Effector memory CD8-positive, alpha-beta T cell (primary cell): ENCODE measurements around the gene MLF2.
"Not testable (repeated sequence)": the region's sequence is repeated elsewhere in the genome, so short reads cannot be mapped to it uniquely, and the experiment has no call there.

ENCODE experiments used
- ATAC-seq: fragments of 150-1000 bp; cut with Tn5 transposase; replicated peaks from 2 replicates; pipeline ENCODE4 v1.10.0; 2021; ENCODE audit warnings: mild to moderate bottlenecking, moderate library complexity
- DNase-seq, 3 experiments: peaks; one replicate each; pipeline ENCODE4 v3.0.0; 2021
- H3K27ac Mint-ChIP-seq, 2 donors: one replicate each; pipeline ENCODE4 v1.8.0; 2022; ENCODE audit warnings: mild to moderate bottlenecking in 2 of 2, mixed read lengths in 2 of 2, moderate library complexity in 2 of 2
- H3K27me3 Mint-ChIP-seq, 2 donors: one replicate each; pipeline ENCODE4 v1.8.0; 2022; ENCODE audit warnings: mixed read lengths in 2 of 2
- H3K36me3 Mint-ChIP-seq: one replicate; pipeline ENCODE4 v1.8.0; 2022; ENCODE audit warnings: mild to moderate bottlenecking, moderate library complexity, mixed read lengths; ENCODE audit not compliant: insufficient read depth
- H3K4me1 Mint-ChIP-seq, 2 donors: one replicate each; pipeline ENCODE4 v1.8.0; 2022; ENCODE audit warnings: low read depth in 2 of 2, mixed read lengths in 2 of 2
- H3K4me3 Mint-ChIP-seq, 2 donors: one replicate each; pipeline ENCODE4 v1.8.0; 2022; ENCODE audit warnings: mild to moderate bottlenecking in 2 of 2, mixed read lengths in 2 of 2, moderate library complexity in 2 of 2
- H3K9me3 Mint-ChIP-seq, 2 donors: one replicate each; pipeline ENCODE4 v1.8.0; 2022; ENCODE audit warnings: mixed read lengths in 2 of 2

Gene MLF2

DNA sequence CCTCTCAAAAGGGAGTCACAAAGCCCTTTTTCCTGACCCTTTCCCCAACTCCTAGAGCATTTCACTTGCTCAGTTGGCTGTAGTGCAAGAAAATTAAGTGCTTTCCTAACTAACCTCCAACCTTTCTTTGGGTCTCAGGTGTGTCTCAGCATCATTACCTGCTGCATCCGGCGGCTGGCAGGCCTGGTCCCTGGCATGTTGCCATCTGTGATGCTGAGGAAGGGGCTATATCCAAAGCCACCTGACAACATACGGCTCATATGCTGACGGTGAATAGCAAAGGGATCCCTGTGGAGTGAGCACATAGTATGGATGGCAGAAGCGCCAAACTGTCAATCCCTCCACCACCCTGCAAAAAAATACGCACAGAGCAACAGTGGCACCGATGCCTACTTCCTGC, 1.2 kb downstream of the MLF2 start:
- DNase-seq (no peak), ATAC-seq (no peak)
- Mint-ChIP-seq H3K27ac (peak overlapping the region; percentile 98), H3K4me3 (peak overlapping the region; percentile 94 to 96), H3K9me3 (no peaks in the 10 kb centered on the region), H3K27me3 (no peaks in the 10 kb centered on the region), H3K36me3 (peaks cover 46% of the 10 kb centered on the region), H3K4me1 (peaks cover 14 to 17% of the 10 kb centered on the region in 2 donors)

DNA sequence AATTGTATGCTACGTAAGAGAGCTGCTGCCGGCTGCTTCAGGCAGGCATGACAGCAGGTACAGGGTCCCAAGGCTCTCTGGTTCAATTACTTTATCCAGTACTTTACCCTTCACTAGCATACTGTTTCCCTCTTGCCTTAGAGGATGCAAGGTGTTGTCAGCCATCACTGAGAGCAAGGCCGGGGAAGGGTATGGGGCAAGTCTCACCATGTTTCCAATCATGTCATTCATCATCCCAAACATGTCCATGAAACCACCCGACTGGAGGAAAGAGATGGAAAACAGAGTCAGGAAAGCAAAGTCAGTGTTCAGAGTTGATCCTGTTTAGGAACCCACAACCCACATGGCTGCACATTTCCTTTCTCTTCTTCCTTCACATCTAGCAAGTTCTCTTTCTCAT, 2.4 kb downstream of the MLF2 start:
- Mint-ChIP-seq H3K4me3 (no peak overlapping the region), H3K36me3 (peaks cover 56% of the 10 kb centered on the region), H3K27ac (peak overlapping the region in 1 of 2 donors; percentile 98), H3K27me3 (no peaks in the 10 kb centered on the region), H3K4me1 (peaks cover 14 to 17% of the 10 kb centered on the region in 2 donors), H3K9me3 (no peaks in the 10 kb centered on the region)
- DNase-seq: no peak
- no peak for ATAC-seq

DNA sequence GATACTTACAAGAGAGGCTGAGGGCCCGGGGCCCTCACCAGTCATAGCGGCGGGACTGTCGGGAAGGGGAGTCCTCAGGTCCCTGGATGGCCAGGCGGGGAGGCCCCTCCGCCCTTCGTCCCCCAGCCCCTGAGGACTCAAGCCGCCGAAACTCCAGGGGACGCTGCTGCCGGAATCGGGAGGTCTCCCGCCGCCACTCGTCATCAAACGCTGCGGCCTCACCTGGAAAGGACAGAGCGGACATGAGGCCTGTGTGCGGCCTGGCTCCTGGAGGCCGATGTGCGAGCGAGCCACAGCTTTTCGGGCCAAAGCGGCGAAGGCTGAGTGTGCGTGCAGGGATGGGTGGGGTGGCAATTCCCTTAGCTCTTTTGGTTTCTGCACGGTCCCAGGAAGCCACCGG, 4.2 kb downstream of the MLF2 start:
- Mint-ChIP-seq H3K27me3 (no peaks in the 10 kb centered on the region), H3K27ac (no peak overlapping the region), H3K4me1 (peaks cover 18 to 21% of the 10 kb centered on the region in 2 donors), H3K9me3 (no peaks in the 10 kb centered on the region), H3K4me3 (no peak overlapping the region), H3K36me3 (peaks cover 56% of the 10 kb centered on the region)
- no peak for ATAC-seq
- no peak for DNase-seq

DNA sequence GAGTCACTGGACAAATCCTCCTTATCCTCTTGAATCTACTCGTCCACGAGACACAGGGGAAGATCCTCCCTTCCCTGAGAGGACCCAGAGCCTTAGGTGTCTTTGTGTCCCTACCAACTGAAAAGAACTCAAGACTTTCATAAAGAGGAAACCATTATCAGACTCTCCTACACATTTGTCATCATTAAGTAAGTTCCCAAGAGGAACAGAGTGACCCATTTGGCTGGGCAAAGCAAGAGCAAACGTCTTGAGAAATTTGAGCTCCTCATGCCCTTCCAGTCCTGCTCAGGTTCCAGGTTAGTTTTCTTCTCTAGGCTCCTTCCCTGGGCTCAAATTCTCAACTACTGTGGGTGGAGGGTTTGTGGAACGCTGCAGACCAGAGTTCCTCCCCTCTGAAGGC, 5.7 kb downstream of the MLF2 start:
- peaks cover 11 to 16% of the 10 kb centered on the region in 2 donors for H3K4me1 Mint-ChIP-seq
- H3K4me3 Mint-ChIP-seq: no peak overlapping the region
- no peaks in the 10 kb centered on the region for H3K27me3 Mint-ChIP-seq
- no peaks in the 10 kb centered on the region for H3K9me3 Mint-ChIP-seq
- peaks cover 46% of the 10 kb centered on the region for H3K36me3 Mint-ChIP-seq
- peak overlapping the region in 1 of 2 donors; percentile 19 for H3K27ac Mint-ChIP-seq
- no peak for DNase-seq
- no peak for ATAC-seq

DNA sequence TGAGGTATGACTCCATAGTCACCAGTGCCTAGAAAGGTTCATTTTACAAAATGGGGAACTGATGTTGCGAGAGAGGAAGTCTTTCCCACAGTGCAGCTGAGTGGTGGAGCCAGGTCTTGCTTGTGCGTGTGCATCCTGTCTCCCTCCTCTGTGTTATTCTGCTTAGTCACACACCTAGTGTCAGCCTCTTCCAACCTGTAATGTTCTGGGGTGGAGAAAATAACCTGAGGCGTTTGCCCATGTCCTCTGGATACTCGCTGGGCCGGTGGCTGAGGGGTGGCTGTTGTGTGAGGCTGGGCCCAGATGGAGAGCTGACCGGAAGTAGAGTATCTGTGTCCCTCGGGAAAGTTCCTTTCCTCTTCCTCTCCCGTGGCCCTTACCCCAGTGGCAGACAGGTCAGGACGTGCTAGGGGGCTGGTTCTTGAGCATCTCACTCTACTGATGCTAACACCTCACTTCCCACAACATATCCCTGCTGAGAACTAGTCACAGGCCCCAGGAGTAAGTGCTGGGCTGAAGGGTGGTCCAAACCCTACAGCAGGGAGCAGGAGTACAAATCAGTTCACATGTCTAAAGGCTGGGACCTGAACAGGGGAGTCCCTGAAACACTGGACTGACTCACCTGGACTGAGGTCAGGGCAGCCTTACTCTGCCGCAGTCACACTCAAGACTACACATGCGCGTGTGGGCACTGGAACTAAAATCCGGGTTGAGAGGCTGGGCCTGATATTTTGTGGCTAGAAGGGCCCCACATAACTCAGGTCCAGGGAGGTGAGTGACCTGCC, 7.0 kb downstream of the MLF2 start:
- H3K4me1 Mint-ChIP-seq: peaks cover 6 to 11% of the 10 kb centered on the region in 2 donors
- ATAC-seq (peak; percentile 63), DNase-seq (no peak)
- H3K9me3 Mint-ChIP-seq: no peaks in the 10 kb centered on the region
- peaks cover 43% of the 10 kb centered on the region for H3K36me3 Mint-ChIP-seq
- no peak overlapping the region for H3K4me3 Mint-ChIP-seq
- peak overlapping the region in 1 of 2 donors; percentile 56 for H3K27ac Mint-ChIP-seq
- no peaks in the 10 kb centered on the region for H3K27me3 Mint-ChIP-seq

DNA sequence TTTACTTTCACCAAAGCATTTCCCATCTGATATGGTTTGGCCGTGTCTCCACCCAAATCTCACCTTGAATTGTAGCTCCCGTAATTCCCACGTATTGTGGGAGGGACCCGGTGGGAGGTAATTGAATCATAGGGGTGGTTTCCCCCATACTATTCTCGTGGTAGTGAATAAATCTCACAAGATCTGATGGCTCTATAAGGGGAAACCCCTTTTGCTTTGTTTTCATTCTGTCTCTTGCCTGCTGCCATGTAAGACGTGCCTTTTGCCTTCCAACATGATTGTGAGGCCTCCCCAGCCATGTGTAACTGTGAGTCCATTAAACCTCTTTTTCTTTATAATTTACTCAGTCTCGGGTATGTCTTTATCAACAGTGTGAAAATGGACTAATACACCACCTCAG, 9.6 kb downstream of the MLF2 start:
- not testable (repeated sequence) for H3K4me3 Mint-ChIP-seq, H3K9me3 Mint-ChIP-seq, H3K27me3 Mint-ChIP-seq, ATAC-seq, H3K27ac Mint-ChIP-seq, DNase-seq
- H3K36me3 Mint-ChIP-seq: peaks cover 25% of the 10 kb centered on the region
- peaks cover 5 to 11% of the 10 kb centered on the region in 2 donors for H3K4me1 Mint-ChIP-seq

DNA sequence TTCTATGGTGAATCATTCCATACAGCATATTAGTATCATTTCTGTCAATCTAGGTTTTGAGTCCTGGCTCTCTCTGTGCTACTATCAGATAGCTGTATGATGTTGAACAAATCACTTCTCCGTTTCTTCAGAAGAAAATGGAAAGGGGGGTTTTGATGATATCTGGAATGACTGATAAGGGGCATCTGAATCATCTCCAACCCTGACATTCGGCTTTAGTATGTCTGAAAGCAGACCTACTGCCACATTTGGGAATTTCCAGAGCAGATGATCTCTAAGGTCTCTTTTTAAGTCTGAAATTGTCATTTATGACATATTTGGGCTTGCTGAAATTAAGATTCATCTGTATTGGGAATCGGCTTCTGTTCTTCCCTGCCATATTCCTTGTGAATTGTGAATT, 10.1 kb downstream of the MLF2 start:
- H3K4me3 Mint-ChIP-seq: no peak overlapping the region
- DNase-seq: no peak
- no peaks in the 10 kb centered on the region for H3K27me3 Mint-ChIP-seq
- H3K27ac Mint-ChIP-seq: no peak overlapping the region
- H3K9me3 Mint-ChIP-seq: no peaks in the 10 kb centered on the region
- ATAC-seq: no peak
- H3K36me3 Mint-ChIP-seq: peaks cover 20% of the 10 kb centered on the region
- peaks cover 5 to 9% of the 10 kb centered on the region in 2 donors for H3K4me1 Mint-ChIP-seq

DNA sequence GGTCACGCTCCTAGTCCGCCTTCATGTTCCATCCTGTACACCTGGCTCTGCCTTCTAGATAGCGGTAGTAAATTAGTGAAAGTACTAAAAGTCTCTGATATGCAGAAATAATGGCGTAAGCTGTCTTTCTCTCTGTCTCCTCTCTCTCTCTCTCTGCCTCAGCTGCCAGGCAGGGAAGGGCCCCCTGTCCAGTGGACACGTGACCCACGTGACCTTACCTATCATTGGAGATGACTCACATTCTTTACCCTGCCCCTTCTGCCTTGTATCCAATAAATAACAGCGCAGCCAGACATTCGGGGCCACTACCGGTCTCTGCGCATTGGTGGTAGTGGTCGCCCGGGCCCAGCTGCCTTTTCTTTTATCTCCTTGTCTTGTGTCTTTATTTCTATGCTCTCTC, 10.9 kb downstream of the MLF2 start:
- peaks cover 14% of the 10 kb centered on the region for H3K36me3 Mint-ChIP-seq
- H3K4me1 Mint-ChIP-seq, H3K27ac Mint-ChIP-seq: not testable (repeated sequence)

DNA sequence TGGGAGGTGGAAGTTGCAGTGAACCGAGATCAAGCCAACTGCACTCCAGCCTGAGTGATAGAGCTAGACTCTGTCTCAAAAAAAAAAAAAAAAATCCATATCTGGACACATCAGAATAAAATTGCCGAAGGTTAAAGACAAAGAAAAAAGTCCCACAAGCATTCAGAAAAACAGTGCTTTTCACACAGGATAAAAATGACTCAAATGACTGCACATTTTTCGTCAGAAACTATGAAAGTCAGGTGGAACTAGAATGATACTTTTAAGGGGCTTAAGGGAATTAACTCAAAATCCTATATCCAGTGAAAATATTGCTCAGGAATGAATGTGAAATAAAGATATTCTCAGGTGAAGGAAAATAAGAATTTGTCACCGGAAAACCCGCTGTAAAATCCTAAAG, 16.2 kb downstream of the MLF2 start:
- no peak for ATAC-seq
- no peaks in the 10 kb centered on the region for H3K36me3 Mint-ChIP-seq

More for the DNA sequence above, 10.9 kb downstream of the MLF2 start:
- H3K4me3 Mint-ChIP-seq, DNase-seq, H3K9me3 Mint-ChIP-seq, H3K27me3 Mint-ChIP-seq, ATAC-seq: not testable (repeated sequence)

DNA sequence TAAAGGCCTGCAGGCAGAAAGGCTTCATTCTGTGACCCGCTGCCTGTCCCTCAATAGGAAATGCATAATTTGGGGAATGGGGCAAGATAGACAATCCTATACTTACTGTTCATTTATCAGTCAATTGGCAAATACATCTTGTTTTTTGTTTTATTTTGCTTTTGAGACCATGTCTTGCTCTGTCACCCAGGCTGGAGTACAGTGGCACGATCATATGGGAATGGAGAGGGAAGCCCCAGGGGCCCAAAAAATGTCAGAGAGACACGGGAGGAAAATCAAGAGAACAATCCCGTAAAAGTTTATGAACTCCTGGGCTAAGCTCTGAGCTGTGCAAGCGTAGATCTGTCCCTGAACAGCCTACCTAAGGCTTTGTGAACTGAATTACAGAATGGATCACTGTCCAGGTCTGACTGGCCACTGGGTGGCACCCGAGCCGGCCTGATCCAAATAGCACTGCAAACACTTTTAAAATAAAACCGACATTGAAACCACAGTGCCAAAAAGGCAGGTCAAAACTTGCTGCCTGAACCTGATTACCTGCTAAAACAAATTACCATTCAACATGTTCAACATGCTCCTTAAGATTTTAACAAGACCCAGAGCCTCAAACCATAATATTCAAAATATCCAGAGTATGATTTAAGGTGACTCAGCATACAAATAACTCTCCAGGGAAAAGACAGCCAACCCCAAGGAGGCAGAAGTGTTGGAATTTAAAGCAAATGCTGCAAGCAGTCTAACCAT, 17.3 kb downstream of the MLF2 start:
- no peaks in the 10 kb centered on the region for H3K9me3 Mint-ChIP-seq
- no peaks in the 10 kb centered on the region for H3K4me1 Mint-ChIP-seq
- peaks cover 8% of the 10 kb centered on the region for H3K36me3 Mint-ChIP-seq
- H3K4me3 Mint-ChIP-seq: no peak overlapping the region
- no peaks in the 10 kb centered on the region for H3K27me3 Mint-ChIP-seq
- DNase-seq (peak; percentile 12 to 28 (median 15)), ATAC-seq (peak; percentile 49)
- H3K27ac Mint-ChIP-seq: peak overlapping the region in 1 of 2 donors; percentile 1

More for the DNA sequence above, 16.2 kb downstream of the MLF2 start:
- no peak for DNase-seq
- Mint-ChIP-seq H3K27me3 (no peaks in the 10 kb centered on the region), H3K4me3 (no peak overlapping the region), H3K27ac (no peak overlapping the region), H3K9me3 (no peaks in the 10 kb centered on the region), H3K4me1 (no peaks in the 10 kb centered on the region)

DNA sequence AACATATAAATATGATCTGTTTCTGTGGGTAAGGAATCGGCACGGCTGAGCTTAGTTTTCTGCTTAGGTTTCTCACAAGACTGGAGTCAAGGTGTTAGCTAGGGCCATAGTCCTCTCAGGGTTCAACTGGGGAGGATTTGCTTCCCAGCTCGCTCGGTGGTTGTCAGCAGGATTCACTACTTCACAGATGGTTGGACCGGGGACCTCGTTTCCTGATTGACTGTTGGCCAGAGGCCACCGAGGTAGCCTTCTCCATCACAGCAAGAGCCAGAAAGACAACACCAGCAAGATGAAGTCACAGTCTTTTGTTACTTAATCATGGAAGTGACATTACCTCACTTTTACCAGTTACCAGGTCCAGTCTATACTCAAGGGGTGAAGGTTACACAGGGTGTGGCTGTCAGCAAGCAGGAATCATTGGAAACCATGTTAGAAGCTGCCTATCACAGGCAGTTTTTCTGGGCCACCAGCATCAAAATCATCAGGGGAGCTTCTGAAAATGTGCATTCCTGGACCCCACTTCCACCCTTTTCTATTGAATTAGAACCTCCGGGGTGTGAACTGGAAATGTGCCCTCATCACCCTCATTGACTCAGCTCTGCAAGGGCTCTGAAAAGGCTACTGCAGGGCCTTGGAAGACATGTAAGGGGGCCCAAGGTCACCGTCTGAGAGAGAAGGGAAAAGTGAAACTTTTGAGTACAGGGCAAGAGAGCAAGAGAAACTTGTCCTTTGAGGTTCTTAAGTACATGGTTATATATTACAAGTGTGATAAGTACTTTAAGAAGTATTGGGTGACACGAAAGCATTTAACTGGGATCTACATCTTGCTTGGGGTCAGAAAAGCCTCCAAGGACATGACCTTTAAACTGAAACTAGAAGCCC, 18.2 kb downstream of the MLF2 start:
- Mint-ChIP-seq H3K27ac (no peak overlapping the region), H3K36me3 (peaks cover 16% of the 10 kb centered on the region), H3K4me1 (no peaks in the 10 kb centered on the region), H3K4me3 (no peak overlapping the region), H3K9me3 (no peaks in the 10 kb centered on the region), H3K27me3 (no peaks in the 10 kb centered on the region)
- ATAC-seq (no peak), DNase-seq (no peak)

DNA sequence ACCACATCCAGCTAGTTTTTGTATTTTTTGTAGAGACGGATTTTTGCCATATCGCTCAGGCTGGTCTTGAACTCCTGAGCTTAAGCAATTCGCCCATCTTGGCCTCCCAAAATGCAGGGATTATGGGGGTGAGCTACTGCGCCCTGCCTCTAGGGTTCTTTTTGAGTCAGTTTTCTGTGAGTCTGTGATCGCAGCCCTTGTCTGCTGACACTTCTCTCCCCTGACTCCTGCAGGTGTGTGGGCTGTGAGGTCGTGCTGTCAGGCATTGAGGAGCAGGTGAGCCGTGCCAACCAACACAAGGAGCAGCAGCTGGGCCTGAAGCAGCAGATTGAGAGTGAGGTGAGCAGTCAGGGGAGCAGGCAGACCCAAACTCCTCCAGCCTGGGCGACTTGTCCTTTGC, 22.8 kb downstream of the MLF2 start:
- no peaks in the 10 kb centered on the region for H3K27me3 Mint-ChIP-seq
- H3K4me3 Mint-ChIP-seq: no peak overlapping the region
- ATAC-seq: no peak
- DNase-seq: no peak
- peaks cover 0 to 9% of the 10 kb centered on the region in 2 donors for H3K4me1 Mint-ChIP-seq
- no peak overlapping the region for H3K27ac Mint-ChIP-seq
- peaks cover 39% of the 10 kb centered on the region for H3K36me3 Mint-ChIP-seq
- H3K9me3 Mint-ChIP-seq: no peaks in the 10 kb centered on the region

DNA sequence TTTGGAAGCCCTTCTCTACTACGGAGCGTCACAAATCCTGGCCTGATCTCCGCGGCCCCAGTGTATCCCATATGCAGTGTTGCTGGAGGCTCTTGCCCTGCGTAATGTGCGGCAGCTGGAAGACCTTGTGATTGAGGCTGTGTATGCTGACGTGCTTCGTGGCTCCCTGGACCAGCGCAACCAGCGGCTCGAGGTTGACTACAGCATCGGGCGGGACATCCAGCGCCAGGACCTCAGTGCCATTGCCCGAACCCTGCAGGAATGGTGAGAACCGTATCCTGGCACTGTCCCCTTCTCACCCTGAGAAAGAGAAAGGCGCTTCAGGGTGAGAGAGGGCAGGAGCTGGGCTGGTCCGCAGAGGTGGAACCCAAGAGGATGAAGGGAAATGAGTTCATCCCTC, 23.8 kb downstream of the MLF2 start:
- H3K36me3 Mint-ChIP-seq: peaks cover 43% of the 10 kb centered on the region
- H3K27ac Mint-ChIP-seq: no peak overlapping the region
- no peak for DNase-seq
- no peak overlapping the region for H3K4me3 Mint-ChIP-seq
- no peaks in the 10 kb centered on the region for H3K9me3 Mint-ChIP-seq
- peaks cover 4 to 19% of the 10 kb centered on the region in 2 donors for H3K4me1 Mint-ChIP-seq
- no peak for ATAC-seq
- H3K27me3 Mint-ChIP-seq: no peaks in the 10 kb centered on the region
